Activated CD4-positive, CD25-positive, alpha-beta regulatory T cell treated with anti-CD3 and anti-CD28 coated beads, Interleukin-2, amount 50 U/mL, for 72 hours (primary cell): ENCODE data around the gene TVP23C.

ENCODE experiments used
- DNase-seq: peaks from one replicate; pipeline ENCODE4 v3.0.0; 2021

TVP23C gene

DNA sequence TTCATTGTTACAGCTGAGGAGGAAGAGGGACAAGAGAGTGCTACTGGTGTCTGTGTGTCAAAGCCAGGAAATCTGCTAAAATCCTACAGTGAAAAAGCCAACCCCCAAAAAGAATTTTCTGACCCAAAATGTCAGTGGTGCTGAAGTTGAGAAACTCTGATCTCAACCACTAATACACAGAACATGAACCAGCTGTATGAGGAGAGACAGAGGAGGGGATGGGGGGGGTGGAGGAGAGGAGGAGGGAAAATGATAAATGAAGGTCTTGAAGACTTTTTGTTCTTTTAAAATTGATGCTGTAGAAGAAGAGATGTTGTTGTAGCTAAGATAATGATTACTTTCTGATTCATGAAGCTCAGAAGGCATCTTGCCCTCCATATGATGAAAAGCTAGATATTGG, 68.5 kb downstream of the TVP23C start:
- no peak for DNase-seq

DNA sequence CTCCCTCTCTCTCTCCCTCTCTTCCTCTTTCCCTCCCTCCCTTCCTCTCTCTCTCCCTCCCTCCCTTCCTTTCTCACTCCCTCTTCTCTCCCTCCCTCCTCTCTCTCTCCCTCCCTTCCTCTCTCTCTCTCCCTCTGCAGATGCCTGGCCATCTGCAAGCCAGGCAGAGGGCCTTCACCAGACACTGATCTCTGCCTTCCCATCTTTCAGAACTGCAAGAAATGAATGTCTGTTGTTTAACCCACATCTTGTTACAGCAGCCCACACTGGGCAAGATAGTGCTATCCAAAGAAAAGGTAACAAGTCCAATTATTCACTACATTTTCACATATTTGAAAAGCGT, 69.6 kb downstream of the TVP23C start:
- DNase-seq, result no peak

DNA sequence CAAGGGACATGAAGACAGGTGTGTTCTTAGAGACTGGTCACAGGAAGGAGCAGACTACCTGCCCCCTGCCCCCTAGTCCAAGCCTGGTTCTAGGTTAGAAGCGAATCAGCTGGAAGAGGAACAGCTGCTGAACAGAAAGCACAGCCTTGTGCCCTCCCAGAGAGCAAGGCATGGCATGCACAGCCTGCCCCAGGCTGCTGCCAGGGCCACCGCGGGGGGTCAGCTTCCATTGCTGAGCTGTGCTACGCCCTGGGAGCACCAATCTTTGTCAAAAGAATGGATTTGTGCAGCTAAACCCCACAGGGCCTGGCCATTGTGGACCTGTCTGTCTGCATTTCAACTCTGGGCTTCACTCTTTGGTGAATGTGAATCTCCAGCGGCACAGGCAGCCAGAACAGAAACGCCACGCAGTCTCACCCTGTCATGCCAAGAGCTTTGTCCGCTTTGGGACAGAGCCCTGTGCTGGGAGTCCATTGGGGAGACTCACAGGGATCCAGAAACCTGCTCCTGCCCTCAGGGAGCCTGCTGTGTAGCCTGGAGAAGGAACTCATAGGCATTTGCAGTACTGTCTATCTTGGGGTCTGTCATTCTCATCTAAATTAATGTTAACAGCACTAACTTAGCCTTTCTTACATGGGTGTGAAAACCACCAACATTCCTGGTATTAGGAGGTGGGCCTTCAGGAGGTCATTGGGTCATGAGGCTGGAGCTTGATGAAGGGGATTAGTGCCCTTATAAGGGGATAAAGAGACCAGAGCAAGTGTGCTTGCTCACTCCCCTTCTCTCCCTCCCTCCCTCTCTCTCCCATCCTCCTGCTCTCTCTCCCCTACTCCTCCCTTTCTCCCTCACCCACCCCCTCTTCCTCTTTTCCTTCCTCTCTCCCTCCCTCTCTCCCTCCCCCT, 70.2 kb downstream of the TVP23C start:
- no peak for DNase-seq

DNA sequence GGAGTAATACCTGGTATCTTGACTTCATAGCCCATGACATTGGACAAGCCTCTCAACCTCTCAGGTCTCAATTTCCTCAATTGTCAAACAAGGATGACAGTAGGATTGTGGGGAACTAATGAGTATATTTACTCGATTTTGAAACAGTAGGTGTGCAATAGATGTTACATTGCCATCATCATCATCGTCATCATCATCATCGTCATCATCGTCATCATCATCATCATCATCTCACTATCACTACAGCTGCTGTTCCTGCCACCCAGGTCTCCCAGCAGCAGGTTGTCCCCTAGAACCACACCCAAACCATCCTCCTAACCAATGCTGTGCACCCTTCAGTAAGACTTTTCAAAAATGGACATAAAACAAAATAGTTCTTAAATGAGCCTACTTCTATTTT, 71.1 kb downstream of the TVP23C start:
- DNase-seq, result no peak

DNA sequence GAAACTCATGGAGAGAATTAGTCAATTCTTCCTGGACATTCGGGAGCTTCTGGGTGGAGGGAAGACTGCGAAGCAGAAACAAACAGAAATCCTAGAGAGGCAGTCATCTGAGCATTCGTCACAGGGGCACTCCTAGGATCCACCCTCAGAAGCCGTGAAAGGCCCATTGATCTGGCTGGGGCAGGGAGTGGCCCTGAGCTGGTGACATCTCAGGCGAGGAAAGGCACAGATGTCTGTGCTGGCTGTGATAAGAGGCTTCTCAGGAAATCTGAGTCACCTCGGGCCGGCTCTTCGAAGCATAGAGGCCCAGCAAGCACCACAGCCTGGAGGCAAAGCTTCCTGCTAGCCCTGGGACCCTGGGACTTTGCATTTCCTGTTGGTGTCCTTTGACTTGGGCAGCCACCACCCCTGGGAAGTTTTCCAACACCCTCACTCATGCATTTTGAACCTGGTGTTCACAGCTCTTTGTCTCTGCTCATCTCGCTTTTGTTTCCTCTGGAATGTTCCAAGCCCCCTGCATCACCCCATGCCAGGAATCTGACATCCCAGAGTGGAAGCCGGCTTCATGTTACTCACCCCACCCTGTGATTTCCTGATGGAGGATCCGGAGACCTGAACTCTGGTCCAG, 72.5 kb downstream of the TVP23C start:
- no peak for DNase-seq

DNA sequence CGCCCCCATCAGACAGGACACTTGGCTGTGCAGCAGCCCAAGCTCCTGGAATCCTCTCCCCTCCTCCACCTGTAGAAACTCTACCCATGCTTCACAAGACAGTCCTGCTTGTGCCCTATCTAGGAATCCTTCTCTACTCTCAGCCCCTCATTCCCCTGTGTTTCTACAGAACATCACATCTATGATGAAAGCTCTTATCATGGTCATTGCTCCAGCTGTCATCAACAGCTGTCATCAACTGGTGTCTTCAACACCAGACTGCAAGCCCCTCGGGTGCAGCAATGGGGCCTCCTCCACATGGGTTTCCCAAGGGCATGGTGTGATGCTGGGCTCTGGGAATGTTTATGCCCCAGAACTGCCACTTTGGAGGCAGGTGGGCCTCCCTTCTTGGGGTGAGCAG, 74.7 kb downstream of the TVP23C start:
- no peak for DNase-seq

DNA sequence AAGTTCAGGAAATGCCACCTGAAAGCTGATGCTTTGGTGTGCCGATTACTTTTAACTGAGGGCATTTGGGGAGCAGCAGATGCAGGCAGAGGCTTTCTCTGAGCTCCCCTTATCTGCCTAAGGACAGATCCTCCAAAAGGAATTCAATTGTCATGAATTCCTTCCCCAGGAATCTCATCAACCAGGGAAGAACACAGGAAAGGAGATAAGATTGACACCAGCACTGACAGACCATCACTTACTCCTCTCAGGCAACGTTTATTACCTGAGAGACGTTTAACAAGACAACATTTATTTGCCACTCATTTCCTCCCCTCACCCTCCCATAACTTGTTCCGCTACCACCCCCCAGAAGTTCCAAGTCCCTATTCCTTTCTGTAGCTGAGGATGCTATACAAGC, 78.2 kb downstream of the TVP23C start:
- DNase-seq, result no peak

DNA sequence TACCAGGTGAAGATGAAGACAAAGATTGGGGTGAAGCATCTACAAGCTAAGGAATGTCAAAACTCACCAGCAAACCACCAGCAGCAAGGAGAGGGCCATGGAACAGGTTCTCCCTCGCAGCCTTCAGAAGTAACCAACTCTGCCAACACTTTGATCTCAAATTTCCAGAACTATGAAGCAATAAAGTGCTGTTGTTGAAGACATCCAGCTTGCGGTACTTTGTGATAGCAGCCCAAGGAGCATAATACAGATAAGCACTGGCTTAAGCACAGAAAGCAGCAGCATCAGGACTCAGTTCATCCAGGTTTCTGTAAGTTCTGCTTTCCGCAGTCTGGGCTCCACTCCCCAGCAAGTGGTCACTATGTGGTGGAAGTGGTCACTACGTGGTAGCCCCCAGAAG, 79.9 kb downstream of the TVP23C start:
- no peak for DNase-seq

DNA sequence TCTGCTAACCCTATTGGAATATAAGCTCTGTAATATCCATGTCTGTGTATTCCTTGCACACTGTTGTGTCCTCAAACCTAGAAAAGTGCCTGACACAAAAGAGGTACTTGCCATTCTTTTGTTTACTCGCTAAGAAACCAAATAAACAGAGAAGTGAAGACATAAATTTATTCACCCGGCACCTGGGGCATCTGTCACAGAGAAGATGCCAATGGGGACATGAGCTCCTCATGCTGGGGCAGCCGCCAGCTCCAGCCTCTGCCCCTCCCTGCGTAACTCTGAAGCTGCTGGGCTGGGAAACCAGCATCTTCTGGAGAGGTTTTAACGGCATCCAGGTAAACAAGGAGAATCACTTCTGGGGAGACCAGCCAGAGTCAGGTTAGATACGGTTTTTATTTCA, 80.8 kb downstream of the TVP23C start:
- DNase-seq, result no peak

DNA sequence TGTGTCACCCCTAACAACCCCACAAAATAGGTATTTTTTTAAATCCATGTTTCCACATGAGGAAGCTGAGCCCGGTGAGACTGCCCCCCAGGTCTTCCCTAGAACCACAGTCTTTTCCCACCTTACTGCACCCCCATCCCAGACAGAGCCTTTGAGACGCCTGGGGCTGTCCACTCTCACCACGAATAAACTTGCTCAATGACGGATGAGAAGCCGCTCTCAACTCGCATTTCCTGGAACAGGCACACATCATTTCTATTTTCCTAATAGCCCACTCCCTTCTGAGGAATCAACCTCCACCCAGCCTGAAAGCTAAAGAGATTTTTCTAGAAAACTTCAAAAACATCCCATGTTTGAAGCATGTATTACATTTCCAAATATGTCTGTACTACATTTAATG, 81.8 kb downstream of the TVP23C start:
- DNase-seq, result no peak

DNA sequence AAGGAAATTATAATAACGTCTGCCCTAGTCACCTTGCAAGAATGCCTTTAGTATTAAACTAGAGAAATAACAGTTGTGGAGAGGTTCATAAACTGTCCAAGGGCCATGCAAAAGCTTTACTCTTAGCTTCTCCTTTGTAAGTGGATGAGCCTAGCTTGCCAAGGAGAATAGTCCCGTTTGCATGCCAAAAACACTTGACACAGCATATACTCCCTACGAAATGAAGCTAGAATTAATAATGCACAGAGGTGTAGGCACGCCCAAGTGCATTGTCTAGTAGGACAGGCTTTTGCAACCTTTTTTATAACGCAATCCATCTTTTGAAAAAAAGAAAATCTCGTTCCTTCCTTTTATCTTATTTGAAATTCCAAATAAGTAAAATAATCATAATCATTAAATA, 83.1 kb downstream of the TVP23C start:
- no peak for DNase-seq

DNA sequence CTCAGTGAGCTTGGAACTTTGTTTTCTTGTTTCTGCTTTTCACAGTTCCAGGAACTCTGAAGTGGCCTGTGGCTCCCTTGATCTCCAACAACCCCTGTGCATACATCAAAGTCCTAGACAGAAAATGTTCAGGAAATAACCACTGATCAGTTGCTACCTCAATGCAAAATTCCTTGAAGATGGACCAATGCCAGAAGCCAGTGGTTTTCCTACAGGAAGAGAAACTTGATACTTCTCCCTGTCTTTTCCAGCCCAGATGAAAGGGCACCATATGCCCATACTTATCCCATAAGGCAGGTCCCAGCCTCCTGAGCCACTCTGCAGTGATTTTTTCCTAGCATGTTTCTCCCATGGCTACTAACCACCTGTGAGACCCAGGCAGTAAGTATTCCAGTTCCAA, 83.6 kb downstream of the TVP23C start:
- DNase-seq, result no peak

DNA sequence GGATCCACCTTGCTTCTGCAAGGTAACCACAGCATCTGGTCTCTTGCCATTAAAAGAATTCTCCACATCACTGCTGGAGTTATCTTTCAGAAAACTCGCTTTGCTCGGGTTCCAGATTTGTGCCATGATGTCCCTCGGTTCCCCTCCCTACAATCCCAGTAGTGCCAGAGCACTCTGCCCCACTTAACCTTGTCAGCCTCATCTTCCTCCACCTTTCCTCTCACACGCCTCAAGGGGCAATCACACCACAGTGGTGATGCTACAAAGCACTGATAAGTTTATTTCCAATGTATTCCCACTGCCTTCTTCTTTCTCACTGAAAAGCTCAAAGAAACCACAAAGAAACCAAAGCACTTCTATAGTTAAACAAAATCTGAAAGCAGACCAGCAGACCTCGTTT, 84.4 kb downstream of the TVP23C start:
- DNase-seq, result no peak

DNA sequence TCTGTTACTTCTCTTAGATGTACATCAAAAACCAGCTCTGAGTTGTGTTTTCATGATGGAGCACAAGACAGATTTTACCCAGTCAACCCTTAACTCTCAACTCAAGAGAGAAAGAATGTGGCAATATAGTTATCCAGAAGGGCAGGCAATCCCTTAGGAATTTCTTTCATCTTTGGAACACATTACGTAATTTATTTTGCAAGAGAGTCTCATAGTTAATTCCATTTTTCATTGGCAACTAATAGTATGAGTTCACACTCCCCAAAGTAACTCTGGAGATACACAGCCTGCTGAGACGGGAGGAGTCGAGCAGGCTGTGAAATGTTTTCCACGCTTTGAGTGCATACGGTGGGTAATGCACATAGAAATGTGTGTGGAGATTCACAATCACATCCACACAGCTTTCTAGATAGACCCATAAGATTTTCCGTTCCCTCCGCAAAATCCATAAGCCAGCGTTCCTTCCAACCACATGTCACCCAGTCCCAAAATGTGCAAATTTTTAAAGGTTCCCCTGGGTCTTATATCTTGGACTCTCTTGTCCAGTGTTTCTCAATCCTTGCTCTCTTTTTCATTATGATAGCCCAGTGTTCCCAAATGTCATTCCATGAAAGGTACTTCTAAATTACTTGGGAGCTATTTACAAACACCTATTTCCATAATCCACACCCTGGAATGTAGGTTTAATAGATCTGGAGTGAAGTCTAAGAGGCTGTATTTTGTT, 87.5 kb downstream of the TVP23C start:
- DNase-seq, result no peak

DNA sequence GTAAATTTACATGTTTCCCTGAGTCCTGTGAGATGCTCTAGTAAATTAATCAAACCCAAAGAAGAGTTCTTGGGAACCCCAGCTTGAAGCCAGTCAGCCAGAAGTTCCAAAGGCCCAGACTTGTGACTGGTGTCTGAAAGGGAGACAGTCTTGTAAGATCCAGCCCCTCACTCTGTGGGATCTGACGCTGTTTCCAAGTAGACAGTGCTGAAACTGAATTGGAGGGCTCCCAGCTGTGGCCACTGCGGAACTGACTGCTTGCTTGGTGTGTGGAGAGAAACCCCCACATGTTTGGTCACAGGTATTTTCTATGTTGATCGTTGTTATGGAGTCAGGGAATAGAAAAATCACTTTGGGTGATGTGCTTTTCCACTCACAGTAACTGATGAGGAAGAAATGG, 90.4 kb downstream of the TVP23C start:
- no peak for DNase-seq

DNA sequence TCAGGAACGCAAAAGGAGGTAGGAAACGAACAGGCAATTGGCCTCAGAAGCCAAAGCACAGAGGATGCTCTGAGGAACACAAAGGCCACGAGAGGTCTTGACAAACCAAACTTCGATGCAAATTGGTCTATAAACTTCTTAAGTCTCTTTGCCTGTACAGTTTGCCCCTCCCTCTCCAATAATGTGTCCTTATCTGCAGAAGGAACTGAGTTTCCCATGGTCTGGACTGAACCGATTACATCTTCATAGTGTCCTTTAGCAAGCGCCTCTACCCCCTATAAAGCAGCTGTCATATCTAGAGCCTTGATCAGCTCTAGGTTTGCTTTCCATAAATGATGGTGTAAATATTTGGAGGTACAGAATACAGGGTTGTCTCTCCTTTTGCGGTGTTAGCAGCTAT, 92.7 kb downstream of the TVP23C start:
- no peak for DNase-seq

DNA sequence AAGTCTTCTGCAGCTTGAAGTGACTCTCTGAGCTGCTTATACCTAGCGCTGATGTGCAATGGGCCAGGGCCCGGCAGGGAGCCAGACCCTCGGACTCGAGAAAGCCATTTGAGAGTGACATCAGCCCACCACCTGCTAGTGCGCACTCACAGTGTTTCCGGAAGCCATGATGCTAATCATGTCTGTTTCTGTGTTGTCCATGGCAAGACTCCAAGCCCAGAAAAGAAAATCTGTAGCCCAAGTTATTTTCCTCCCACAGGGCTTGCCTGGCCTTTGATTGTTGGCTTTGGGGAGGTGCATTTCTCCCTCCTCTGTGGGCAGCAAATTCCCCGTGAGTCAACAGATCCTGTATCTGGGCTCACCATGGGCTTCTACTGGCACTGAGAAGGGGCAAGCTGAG, 94.0 kb downstream of the TVP23C start:
- no peak for DNase-seq

DNA sequence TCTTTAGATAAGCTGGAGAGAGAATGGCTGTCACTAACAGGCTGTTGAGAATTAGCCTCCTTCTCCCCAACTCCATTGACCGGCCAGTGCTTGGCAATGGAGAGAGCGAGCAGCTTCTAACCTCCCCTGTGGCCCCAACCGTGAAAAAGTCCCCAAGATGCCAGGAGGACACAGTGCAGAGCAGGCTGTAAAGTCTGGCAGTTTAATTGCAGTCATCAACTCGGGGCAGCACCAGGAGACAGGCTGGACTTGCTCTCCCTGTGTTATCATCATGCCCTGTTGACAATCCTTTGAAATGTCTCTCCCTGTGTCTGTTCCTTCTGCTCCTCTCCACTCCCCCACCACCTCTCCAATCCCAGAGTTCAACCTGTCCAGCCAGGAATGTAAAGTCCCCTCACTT, 95.2 kb downstream of the TVP23C start:
- no peak for DNase-seq

DNA sequence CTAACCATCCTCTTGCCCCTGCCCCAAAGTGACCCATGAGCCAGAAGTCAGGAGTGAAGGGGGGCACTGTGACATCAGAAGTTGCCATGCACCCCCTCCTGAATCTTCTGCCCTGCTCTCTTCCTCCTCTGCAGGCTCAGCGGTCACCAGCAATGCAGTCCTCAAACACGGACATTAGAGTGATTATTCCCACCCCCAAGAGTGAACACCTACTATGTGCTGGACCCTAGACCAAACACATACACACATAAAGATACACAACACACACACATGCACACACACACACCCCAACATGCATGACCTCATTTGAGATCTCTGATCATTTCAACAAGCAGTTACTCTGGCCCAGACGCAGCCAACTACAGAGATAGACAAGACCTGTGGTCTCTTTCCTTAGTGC, 95.7 kb downstream of the TVP23C start, which contains the start of gene CDRT4:
CDRT4 (minus strand) TSS at position 30 of the 400 bp plus-strand sequence. CDS start 27,383 bp downstream, outside the sequence.
- DNase-seq, result no peak

DNA sequence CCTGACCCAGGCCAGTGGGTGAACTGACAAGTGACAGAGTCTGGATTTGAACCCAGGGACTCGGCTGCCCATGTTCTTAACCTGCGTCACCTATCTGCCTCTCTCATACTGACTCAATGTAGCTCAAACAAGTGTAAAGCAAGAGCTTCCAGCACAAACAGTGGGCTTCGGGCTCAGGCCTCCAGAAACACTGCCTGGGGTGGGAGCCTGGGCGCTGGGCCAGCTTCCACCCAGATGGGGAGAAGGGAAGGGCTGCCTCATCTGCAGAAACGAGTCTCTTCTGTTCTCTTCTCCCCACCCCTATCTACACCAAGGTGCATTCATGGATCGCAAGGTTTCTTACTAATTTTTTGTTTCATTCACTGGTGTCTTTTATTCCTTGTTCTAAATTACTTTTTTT, 97.2 kb downstream of the TVP23C start:
- no peak for DNase-seq

DNA sequence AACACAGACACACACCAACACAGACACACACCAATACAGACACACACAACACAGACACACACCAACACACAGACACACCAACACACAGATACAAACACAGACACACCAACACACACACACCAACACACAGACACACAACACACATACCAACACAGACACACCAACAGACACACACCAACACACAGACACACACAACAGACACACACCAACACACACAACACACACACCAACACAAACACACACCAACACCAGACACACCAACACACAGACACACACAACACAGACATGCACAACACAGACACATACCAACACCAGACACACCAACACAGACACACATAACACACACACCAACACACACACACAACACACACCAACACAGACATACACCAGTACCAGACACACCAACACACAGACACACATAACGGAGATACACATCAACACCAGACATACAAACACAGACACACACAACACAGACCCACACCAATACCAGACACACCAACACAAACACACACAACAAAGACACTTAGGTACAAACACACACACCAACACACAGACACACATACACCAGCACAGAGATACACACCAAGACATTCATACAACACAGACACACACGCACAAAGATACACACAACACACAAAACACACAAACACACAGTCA, 98.1 kb downstream of the TVP23C start:
- no peak for DNase-seq

DNA sequence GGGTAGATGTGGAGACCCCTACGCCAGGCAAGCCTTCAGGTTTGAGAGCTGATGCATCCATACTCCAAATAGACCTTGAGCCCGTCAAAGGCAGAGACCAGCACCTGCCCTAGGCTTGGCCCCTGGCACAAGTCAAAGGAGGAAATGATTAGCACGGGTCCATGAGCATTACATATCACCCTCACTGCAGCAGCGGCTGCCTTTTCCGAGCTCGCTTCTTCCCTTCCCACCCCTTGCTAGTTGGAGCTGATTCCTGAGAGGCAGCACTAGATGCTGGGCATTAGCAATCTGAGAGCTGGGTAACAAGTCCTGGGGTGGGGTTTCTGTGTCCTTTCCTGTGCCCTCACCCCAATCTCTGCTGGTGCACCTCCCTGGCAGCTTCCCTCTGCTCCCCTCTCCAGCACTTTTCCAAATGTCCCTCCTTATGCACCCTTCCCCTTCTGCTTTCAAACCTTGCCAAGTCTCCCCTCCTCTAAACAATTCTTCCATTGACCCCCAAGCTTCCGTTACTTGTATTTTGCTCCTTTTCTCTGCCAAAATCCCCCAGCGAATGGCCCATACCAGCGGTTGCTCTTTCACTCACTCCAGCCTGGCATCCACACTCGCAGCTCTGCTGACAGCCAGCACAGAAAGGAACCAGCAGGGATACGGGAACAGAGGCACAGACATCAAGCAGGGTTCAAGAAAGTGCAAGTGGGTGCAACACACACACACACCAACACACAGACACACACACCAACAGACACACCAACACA, 98.9 kb downstream of the TVP23C start:
- no peak for DNase-seq
